Measurements from ENCODE around the gene GRAMD1B. TPM values are rescaled to one million over a fixed set of nuclear protein-coding genes. Genes with fewer than 3 reads are reported as not detected.

Gene GRAMD1B
- total RNA-seq, 4 donors from 2014 or later = 0.61 to 1.7 (median 1.1) TPM

- H3K9me3 ChIP-seq = no peaks in the 10 kb centered on the region
- 78 to 79% methylated on average over 3 to 4 of the region's 4 CpGs for WGBS, 2 donors
- intact Hi-C loops (cut with DNase I) = no loop called here
- no peak overlapping the region for H3K27ac ChIP-seq
- no peak for TF ChIP-seq POLR2A (IDR thresholded peaks at IDR 0.05)
- TF ChIP-seq, protein P1, sequence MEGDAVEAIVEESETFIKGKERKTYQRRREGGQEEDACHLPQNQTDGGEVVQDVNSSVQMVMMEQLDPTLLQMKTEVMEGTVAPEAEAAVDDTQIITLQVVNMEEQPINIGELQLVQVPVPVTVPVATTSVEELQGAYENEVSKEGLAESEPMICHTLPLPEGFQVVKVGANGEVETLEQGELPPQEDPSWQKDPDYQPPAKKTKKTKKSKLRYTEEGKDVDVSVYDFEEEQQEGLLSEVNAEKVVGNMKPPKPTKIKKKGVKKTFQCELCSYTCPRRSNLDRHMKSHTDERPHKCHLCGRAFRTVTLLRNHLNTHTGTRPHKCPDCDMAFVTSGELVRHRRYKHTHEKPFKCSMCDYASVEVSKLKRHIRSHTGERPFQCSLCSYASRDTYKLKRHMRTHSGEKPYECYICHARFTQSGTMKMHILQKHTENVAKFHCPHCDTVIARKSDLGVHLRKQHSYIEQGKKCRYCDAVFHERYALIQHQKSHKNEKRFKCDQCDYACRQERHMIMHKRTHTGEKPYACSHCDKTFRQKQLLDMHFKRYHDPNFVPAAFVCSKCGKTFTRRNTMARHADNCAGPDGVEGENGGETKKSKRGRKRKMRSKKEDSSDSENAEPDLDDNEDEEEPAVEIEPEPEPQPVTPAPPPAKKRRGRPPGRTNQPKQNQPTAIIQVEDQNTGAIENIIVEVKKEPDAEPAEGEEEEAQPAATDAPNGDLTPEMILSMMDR (IDR thresholded peaks at IDR 0.05) = no peak
- no peak overlapping the region for H3K4me3 ChIP-seq
- DNase-seq = no peak
- no peaks in the 10 kb centered on the region for H3K27me3 ChIP-seq
- no peaks in the 10 kb centered on the region for H3K36me3 ChIP-seq
- H3K4me1 ChIP-seq = no peaks in the 10 kb centered on the region
Measured at GRCh38 chr11:123601743-123602142, 171.7 kb downstream of the GRAMD1B start.

- no peaks in the 10 kb centered on the region for H3K36me3 ChIP-seq
- no peaks in the 10 kb centered on the region for H3K9me3 ChIP-seq
- no peak for TF ChIP-seq POLR2A (IDR thresholded peaks at IDR 0.05)
- TF ChIP-seq, protein P1 (IDR thresholded peaks at IDR 0.05) = no peak
Measured at GRCh38 chr11:123603666-123604065, 173.6 kb downstream of the GRAMD1B start.

DNA sequence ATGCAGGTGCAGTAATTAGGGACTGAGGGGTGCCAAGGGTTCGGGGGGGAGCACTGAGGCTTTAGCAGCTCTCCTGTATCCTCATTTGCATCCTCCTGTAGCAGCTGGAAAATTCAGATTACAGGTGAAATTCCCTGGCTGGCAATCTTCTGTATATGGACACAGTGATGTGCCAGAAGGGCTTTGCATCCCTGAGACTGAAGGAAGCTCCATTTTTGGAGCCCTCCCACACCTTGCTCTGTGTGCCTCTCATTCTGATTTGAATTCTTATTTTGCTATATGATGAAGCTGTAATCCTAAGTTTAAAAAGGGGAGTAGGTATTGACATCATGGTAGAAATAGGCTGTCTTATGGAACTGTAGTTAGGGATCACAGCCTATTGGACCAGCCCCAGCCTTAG is 177.7 kb downstream of the GRAMD1B start:
- no peaks in the 10 kb centered on the region for H3K9me3 ChIP-seq

More at GRCh38 chr11:123603666-123604065, 173.6 kb downstream of the GRAMD1B start:
- Histone ChIP-seq H3K4me1 (no peaks in the 10 kb centered on the region), H3K27me3 (no peaks in the 10 kb centered on the region), H3K27ac (no peak overlapping the region), H3K4me3 (no peak overlapping the region)
- DNase-seq = no peak
- WGBS, 2 donors = 78 to 95% methylated on average over 4 of the region's 4 CpGs
- intact Hi-C loops (cut with DNase I) = no loop called here

GRCh38 chr11:123608371-123608770 is 178.3 kb downstream of the GRAMD1B start:
- Histone ChIP-seq H3K9me3 (no peaks in the 10 kb centered on the region), H3K27me3 (no peaks in the 10 kb centered on the region), H3K27ac (no peak overlapping the region), H3K36me3 (no peaks in the 10 kb centered on the region), H3K4me1 (no peaks in the 10 kb centered on the region), H3K4me3 (no peak overlapping the region)
- WGBS, 2 donors = 80 to 90% methylated on average over 9 of the region's 9 CpGs
- intact Hi-C loops (cut with DNase I) = no loop called here
- TF ChIP-seq, protein P1 (IDR thresholded peaks at IDR 0.05) = no peak
- TF ChIP-seq POLR2A (IDR thresholded peaks at IDR 0.05) = no peak
- no peak for DNase-seq

More for the DNA sequence above, 177.7 kb downstream of the GRAMD1B start:
- intact Hi-C loops (cut with DNase I) = no loop called here
- no peak overlapping the region for H3K4me3 ChIP-seq
- H3K4me1 ChIP-seq = no peaks in the 10 kb centered on the region
- H3K27ac ChIP-seq = no peak overlapping the region
- WGBS, 2 donors = 70% methylated on average over 1 of the region's 1 CpG; no CpG with 5 or more reads in 1 of the 2 donors
- DNase-seq = no peak
- TF ChIP-seq, protein P1 (IDR thresholded peaks at IDR 0.05) = no peak
- no peak for TF ChIP-seq POLR2A (IDR thresholded peaks at IDR 0.05)
- H3K36me3 ChIP-seq = no peaks in the 10 kb centered on the region
- H3K27me3 ChIP-seq = no peaks in the 10 kb centered on the region

DNA sequence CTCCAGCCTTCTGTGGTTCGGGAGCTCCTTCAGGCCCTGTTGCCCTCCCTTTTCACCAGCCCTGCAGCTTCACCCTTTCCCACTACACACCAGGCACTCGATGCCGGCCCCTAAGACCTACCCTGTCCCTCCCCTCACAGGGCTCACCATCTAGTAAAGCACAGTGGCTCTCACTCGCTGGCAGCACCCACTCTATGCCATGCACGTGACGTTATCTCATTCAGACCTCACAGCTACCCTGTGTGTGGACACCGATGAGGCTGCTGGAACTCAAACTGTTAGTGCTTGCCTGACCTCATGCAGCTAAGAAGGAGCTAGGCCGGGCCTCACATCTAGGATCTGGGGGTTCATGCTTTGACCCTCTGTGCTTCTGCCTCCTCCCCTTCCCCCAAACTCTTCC is 178.9 kb downstream of the GRAMD1B start:
- peaks cover 0 to 5% (median 0%) of the 10 kb centered on the region in 3 donors for H3K36me3 ChIP-seq
- no peak for DNase-seq
- WGBS, 2 donors = 89 to 96% methylated on average over 6 to 7 of the region's 8 CpGs
- H3K4me3 ChIP-seq = no peak overlapping the region
- no peaks in the 10 kb centered on the region for H3K27me3 ChIP-seq
- H3K4me1 ChIP-seq = no peaks in the 10 kb centered on the region
- no peaks in the 10 kb centered on the region for H3K9me3 ChIP-seq
- no peak overlapping the region for H3K27ac ChIP-seq
- intact Hi-C loops (cut with DNase I) = no loop called here
- no peak for TF ChIP-seq POLR2A (IDR thresholded peaks at IDR 0.05)
- TF ChIP-seq, protein P1 (IDR thresholded peaks at IDR 0.05) = no peak

All from esophagus squamous epithelium (tissue), 5 donors.